Adrenal gland (tissue), 5 donors: ENCODE results near the gene PAXX.

ENCODE experiments used
- POLR2A ChIP-seq, 2 donors: fragments of 450-650 bp; IDR thresholded peaks; one replicate each; pipeline ENCODE4 v1.6.1; 2017; ENCODE audit warnings: antibody characterized with exemption in 2 of 2, mild to moderate bottlenecking in 2 of 2, moderate library complexity in 1 of 2
- TF ChIP-seq, protein P1 (sequence below), 6 experiments: fragments of 450-650 bp in 4 of 6; fragments of 200-600 bp in 2 of 6; sonication (generic) in 1 of 6; IDR thresholded peaks; 1 replicate in 5 of 6; 2 replicates in 1 of 6; pipeline versions ENCODE4 v1.5.1 to v1.8.0; 2016 to 2021; ENCODE audit warnings: antibody characterized with exemption in 6 of 6, mild to moderate bottlenecking in 2 of 6, moderate library complexity in 1 of 6
- donor health status: DM: no; HTN: no; CAD: no.

DNA sequence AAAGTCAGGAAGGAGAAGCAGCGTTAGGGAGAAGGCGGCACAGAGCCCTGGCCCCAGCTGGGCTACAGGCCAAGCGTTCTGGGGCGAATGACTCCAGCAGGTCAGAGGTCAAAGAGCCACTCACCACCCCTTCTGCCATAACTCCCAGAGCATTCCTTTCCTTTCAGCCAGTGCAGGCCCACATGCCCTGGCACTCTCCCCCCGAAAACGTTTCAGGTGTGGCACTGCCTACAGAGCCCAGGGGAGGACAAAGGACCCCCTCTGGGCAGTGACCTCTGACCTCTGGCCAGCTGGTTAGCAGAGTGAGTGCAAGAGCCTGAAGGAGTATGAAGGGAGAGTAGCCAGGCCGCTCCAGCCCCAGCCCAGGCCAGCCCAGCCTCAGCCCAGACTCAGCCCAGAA, 30.9 kb downstream of the PAXX start:
- TF ChIP-seq POLR2A (IDR thresholded peaks at IDR 0.05): no peak
- TF ChIP-seq, protein P1, sequence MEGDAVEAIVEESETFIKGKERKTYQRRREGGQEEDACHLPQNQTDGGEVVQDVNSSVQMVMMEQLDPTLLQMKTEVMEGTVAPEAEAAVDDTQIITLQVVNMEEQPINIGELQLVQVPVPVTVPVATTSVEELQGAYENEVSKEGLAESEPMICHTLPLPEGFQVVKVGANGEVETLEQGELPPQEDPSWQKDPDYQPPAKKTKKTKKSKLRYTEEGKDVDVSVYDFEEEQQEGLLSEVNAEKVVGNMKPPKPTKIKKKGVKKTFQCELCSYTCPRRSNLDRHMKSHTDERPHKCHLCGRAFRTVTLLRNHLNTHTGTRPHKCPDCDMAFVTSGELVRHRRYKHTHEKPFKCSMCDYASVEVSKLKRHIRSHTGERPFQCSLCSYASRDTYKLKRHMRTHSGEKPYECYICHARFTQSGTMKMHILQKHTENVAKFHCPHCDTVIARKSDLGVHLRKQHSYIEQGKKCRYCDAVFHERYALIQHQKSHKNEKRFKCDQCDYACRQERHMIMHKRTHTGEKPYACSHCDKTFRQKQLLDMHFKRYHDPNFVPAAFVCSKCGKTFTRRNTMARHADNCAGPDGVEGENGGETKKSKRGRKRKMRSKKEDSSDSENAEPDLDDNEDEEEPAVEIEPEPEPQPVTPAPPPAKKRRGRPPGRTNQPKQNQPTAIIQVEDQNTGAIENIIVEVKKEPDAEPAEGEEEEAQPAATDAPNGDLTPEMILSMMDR (IDR thresholded peaks at IDR 0.05): no peak
